Tibial nerve (tissue), 4 donors: ENCODE results near the gene TEX44. TPM values are rescaled to one million over a fixed set of nuclear protein-coding genes. Genes with fewer than 3 reads are reported as not detected.

ENCODE experiments used
- DNase-seq, 2 donors: peaks; one replicate each; pipeline ENCODE4 v3.0.0-alpha.2; 2019; ENCODE audit warnings: low spot score in 2 of 2
- H3K27ac ChIP-seq, 4 donors: fragments of 200-600 bp; sonication (generic) in 3 of 4; one replicate each; pipeline ENCODE4 v1.5.1; 2017 to 2019; ENCODE audit warnings: mild to moderate bottlenecking in 1 of 4
- H3K27me3 ChIP-seq, 2 donors: fragments of 200-600 bp; sonication (generic) in 1 of 2; one replicate each; pipeline versions ENCODE4 v1.5.1 to v1.6.0; 2017 to 2019
- H3K36me3 ChIP-seq, 3 donors: fragments of 200-600 bp; sonication (generic); one replicate each; pipeline ENCODE4 v1.5.1; 2018 to 2019
- H3K4me1 ChIP-seq, 4 donors: fragments of 200-600 bp; sonication (generic) in 3 of 4; one replicate each; pipeline ENCODE4 v1.5.1; 2017 to 2019
- H3K4me3 ChIP-seq, 4 donors: fragments of 200-600 bp; sonication (generic) in 3 of 4; one replicate each; pipeline ENCODE4 v1.5.1; 2017 to 2019; ENCODE audit warnings: mild to moderate bottlenecking in 1 of 4, moderate library complexity in 1 of 4
- H3K9me3 ChIP-seq, 4 donors: fragments of 200-600 bp; sonication (generic) in 3 of 4; one replicate each; pipeline ENCODE4 v1.5.1; 2017 to 2019
- EP300 ChIP-seq, 2 donors: sonication (generic); formaldehyde crosslinking; IDR thresholded peaks; one replicate each; pipeline ENCODE4 v1.6.1; 2017; ENCODE audit warnings: antibody characterized with exemption in 2 of 2, mild to moderate bottlenecking in 1 of 2
- POLR2A ChIP-seq, 2 donors: fragments of 450-650 bp; IDR thresholded peaks; one replicate each; pipeline ENCODE4 v1.6.1; 2017; ENCODE audit warnings: antibody characterized with exemption in 2 of 2, mild to moderate bottlenecking in 2 of 2, moderate library complexity in 2 of 2
- WGBS, 2 donors: methylation state at CpG; one replicate each; pipeline ENCODE4 v1.1.5; 2018; 5-methylcytosine and 5-hydroxymethylcytosine counted together
- total RNA-seq, 4 donors: library from RNA; depleted of rRNA; stranded (reverse); fragments of >200 nt; gene quantifications; one replicate each; pipeline ENCODE4 v1.1.0, GENCODE V29; 2016
- TF ChIP-seq, protein P1 (sequence below), 5 experiments: fragments of 200-600 bp in 3 of 5; fragments of 450-650 bp in 2 of 5; sonication (generic) in 3 of 5; IDR thresholded peaks; one replicate each; pipeline ENCODE4 v1.5.1; 2016 to 2019; ENCODE audit warnings: antibody characterized with exemption in 5 of 5, mild to moderate bottlenecking in 3 of 5, moderate library complexity in 2 of 5

The TEX44 gene
- total RNA-seq = not detected

DNA sequence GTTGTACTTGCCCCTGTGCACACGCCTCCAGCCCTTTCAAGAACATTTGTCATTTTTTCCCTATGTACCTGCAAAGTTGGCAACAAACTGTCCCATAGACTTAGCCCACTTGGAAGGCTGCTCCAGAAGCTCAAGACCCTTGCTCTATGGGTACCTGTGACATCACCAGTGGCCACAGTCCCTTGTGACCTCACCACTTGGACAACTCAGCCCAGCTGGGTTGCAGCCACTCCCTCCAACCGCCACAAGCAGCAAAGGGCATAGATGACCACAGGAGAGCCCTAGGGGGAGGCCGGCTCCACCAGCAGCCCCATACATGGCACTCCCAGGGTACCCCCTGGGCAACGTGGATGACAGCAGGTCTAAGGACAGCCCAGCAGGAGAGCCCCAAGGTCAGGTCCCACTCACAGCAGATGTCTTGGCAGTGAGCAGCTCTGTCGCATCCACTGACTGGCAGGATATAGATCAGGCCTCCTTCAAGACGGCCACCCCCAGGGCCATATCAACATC, at the start of gene TEX44:
TEX44 (plus strand) TSS at position 229 of the 510 bp plus-strand sequence; CDS start at position 317, 88 bp downstream.
- no peak for TF ChIP-seq EP300 (IDR thresholded peaks at IDR 0.05)
- TF ChIP-seq, protein P1, sequence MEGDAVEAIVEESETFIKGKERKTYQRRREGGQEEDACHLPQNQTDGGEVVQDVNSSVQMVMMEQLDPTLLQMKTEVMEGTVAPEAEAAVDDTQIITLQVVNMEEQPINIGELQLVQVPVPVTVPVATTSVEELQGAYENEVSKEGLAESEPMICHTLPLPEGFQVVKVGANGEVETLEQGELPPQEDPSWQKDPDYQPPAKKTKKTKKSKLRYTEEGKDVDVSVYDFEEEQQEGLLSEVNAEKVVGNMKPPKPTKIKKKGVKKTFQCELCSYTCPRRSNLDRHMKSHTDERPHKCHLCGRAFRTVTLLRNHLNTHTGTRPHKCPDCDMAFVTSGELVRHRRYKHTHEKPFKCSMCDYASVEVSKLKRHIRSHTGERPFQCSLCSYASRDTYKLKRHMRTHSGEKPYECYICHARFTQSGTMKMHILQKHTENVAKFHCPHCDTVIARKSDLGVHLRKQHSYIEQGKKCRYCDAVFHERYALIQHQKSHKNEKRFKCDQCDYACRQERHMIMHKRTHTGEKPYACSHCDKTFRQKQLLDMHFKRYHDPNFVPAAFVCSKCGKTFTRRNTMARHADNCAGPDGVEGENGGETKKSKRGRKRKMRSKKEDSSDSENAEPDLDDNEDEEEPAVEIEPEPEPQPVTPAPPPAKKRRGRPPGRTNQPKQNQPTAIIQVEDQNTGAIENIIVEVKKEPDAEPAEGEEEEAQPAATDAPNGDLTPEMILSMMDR (IDR thresholded peaks at IDR 0.05) = no peak
- TF ChIP-seq POLR2A (IDR thresholded peaks at IDR 0.05) = no peak
- Histone ChIP-seq H3K27me3 (no peaks in the 10 kb centered on the region), H3K9me3 (no peaks in the 10 kb centered on the region), H3K36me3 (no peaks in the 10 kb centered on the region), H3K4me1 (peaks cover 0 to 8% (median 3%) of the 10 kb centered on the region in 4 donors), H3K27ac (no peak within 1 kb of the TSS), H3K4me3 (no peak within 1 kb of the TSS)
- DNase-seq = no peak
- WGBS, 2 donors = 65 to 79% methylated on average over 3 to 5 of the region's 6 CpGs

DNA sequence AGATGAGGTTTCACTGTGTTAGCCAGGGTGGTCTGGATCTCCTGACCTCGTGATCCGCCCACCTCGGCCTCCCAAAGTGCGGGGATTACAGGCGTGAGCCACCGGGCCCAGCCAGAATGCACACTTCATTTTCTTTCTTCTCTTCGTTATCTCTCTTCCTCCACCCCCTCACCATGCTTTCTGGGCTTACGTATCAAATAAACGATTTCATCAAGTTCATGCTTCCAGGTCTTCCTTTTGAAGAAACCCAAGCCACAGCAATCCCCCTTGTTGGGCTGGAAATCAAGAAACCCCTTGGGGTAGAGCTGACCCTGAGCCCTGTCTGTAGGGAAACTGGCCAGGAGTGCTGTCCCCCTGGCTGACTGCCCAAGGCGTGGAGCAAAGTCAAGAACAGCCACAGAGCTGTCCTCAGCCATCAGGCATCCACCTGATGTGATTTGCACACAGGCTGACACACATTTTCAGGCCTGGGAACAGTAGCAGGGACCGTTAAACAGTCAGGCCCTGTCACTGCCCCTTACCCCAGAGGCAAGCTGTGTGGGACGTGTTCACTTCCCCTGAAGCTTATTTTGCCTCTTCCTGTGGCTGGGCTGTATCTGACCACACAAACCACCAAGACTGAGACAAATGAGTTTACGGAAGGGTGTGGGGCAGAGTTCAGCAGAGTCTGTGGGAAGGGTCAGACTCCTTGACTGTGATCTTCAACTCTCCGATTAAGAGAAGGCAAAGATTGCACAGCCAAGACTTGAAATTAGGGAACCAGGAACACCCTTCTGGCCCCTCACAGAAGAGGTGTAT, 47.4 kb upstream of the TEX44 start:
- DNase-seq = no peak
- peak in 1 of 2 donors; percentile 31 for TF ChIP-seq EP300 (IDR thresholded peaks at IDR 0.05)
- TF ChIP-seq, protein P1 (IDR thresholded peaks at IDR 0.05) = no peak
- peak overlapping the region in 3 of 4 donors; percentile 22 to 59 (median 40) for H3K27ac ChIP-seq

DNA sequence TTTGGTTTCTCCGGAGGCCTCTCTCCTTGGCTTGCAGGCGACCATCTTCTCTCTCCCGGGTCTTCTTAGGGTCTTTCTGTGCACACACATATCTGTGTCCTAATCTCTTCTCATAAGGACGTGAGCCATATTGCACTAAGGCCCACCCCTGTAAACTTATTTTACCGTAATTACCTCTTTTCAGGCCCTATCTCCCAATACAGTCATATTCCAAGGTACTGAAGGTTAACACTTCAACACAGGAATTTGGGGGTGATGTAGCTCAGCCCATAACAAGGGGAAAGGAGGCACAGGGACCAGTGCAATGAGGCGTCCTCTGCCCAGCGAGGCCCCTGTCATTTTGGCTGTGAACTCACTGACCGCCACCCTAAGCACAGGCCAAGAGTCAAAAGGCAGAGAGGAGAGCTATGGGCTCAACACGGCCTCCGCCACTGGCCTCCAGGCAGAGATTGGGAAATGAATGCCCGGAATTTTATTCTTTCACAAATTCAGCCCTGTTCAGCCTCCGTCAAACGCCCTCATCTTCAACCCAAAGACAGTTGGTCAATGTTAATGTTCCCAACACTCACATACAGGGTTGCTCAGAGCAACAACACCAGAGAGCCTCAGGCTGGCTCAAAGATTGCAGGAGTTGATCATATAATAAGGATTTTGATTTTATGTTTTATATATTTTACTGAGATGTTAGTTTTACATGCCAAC, 46.5 kb upstream of the TEX44 start:
- Histone ChIP-seq H3K4me1 (peaks cover 0 to 13% (median 10%) of the 10 kb centered on the region in 4 donors), H3K27me3 (peaks cover 0 to 5% of the 10 kb centered on the region in 2 donors), H3K9me3 (peaks cover 0 to 15% (median 0%) of the 10 kb centered on the region in 4 donors), H3K36me3 (no peaks in the 10 kb centered on the region), H3K27ac (peak overlapping the region in 2 of 4 donors; percentile 22 to 59), H3K4me3 (no peak overlapping the region)
- 64 to 71% methylated on average over 13 of the region's 13 CpGs for WGBS, 2 donors
- no peak for DNase-seq
- TF ChIP-seq POLR2A (IDR thresholded peaks at IDR 0.05) = no peak
- TF ChIP-seq, protein P1 (IDR thresholded peaks at IDR 0.05) = no peak
- no peak for TF ChIP-seq EP300 (IDR thresholded peaks at IDR 0.05)

More for the DNA sequence above, 47.4 kb upstream of the TEX44 start:
- 44 to 45% methylated on average over 14 of the region's 14 CpGs for WGBS, 2 donors
- no peak overlapping the region for H3K4me3 ChIP-seq
- H3K9me3 ChIP-seq = peaks cover 0 to 15% (median 0%) of the 10 kb centered on the region in 4 donors
- peaks cover 0 to 8% of the 10 kb centered on the region in 2 donors for H3K27me3 ChIP-seq
- H3K4me1 ChIP-seq = peaks cover 0 to 13% (median 10%) of the 10 kb centered on the region in 4 donors
- no peaks in the 10 kb centered on the region for H3K36me3 ChIP-seq

DNA sequence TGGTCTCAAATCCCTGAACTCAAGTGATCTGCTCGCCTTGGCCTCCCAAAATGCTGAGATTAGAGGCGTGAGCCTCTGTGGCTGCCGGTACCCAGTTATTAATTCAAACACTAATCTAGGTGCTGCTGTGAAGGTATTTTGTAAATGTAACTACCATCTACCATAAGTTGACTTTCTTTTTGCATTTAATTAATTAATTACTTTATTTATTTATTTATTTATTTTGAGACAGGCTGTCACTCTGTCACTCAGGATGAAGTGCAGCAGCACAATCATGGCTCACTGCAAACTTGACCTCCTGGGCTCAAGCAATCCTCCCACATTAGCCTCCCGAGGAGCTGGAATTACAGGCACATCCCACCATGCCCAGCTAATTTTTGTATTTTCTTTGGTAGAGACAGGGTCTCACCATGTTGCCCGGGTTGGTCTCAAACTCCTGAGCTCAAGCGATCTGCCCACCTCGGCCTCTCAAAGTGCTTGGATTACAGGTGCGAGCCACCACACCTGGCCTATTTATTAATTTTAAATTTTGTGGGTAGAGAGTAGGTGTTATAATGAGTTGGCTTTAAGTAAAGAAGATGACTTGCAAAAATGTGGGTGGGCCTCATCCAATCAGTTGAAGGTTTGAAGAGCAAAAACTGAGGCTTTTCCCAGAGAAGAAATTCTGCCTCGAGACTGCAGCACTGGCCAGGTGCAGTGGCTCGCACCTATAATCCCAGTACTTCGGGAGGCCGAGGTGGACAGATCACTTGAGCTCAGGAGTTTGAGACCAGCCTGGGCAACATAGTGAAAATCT, 45.2 kb upstream of the TEX44 start:
- Histone ChIP-seq H3K4me3 (no peak overlapping the region), H3K27ac (no peak overlapping the region), H3K27me3 (peaks cover 0 to 3% of the 10 kb centered on the region in 2 donors), H3K36me3 (no peaks in the 10 kb centered on the region), H3K4me1 (peaks cover 0 to 13% (median 10%) of the 10 kb centered on the region in 4 donors), H3K9me3 (peaks cover 0 to 13% (median under 1%) of the 10 kb centered on the region in 4 donors)
- WGBS, 2 donors = 95 to 96% methylated on average over 12 of the region's 12 CpGs
- TF ChIP-seq EP300 (IDR thresholded peaks at IDR 0.05) = no peak
- TF ChIP-seq POLR2A (IDR thresholded peaks at IDR 0.05) = no peak
- TF ChIP-seq, protein P1 (IDR thresholded peaks at IDR 0.05) = no peak
- DNase-seq = no peak
